Activated T-cell treated with anti-CD3 and anti-CD28 coated beads, Interleukin-2, amount 50 U/mL, for 72 hours (primary cell): ENCODE data around the gene MEGF11. TPM values are rescaled to one million over a fixed set of nuclear protein-coding genes. Genes with fewer than 3 reads are reported as not detected.

ENCODE experiments used
- ATAC-seq, 2 donors: fragments of 150-1000 bp; cut with Tn5 transposase; replicated peaks in 1 of 2; 2 replicates each; pipeline ENCODE4 v1.10.0; 2021; ENCODE audit warnings: moderate library complexity in 2 of 2, mild to moderate bottlenecking in 1 of 2
- DNase-seq, 2 donors: peaks; one replicate each; pipeline ENCODE4 v3.0.0; 2021 to 2022; ENCODE audit warnings: mixed read lengths in 1 of 2
- H3K27ac Mint-ChIP-seq: one replicate; pipeline ENCODE4 v1.8.0; 2022; ENCODE audit warnings: mild to moderate bottlenecking, moderate library complexity, mixed read lengths
- H3K27me3 Mint-ChIP-seq: one replicate; pipeline ENCODE4 v1.8.0; 2022; ENCODE audit warnings: low read depth, mixed read lengths
- H3K36me3 Mint-ChIP-seq, 2 donors: one replicate each; pipeline ENCODE4 v1.8.0; 2022; ENCODE audit warnings: mixed read lengths in 2 of 2, mild to moderate bottlenecking in 1 of 2; ENCODE audit not compliant: insufficient read depth in 2 of 2
- H3K4me1 Mint-ChIP-seq: one replicate; pipeline ENCODE4 v1.8.0; 2022; ENCODE audit warnings: low read depth, mixed read lengths
- H3K4me3 Mint-ChIP-seq, 2 donors: one replicate each; pipeline ENCODE4 v1.8.0; 2022; ENCODE audit warnings: mild to moderate bottlenecking in 2 of 2, mixed read lengths in 2 of 2, moderate library complexity in 2 of 2
- H3K9me3 Mint-ChIP-seq, 2 donors: one replicate each; pipeline ENCODE4 v1.8.0; 2022; ENCODE audit warnings: mixed read lengths in 2 of 2
- total RNA-seq, 2 donors: library from RNA; stranded (reverse); gene quantifications; one replicate each; pipeline ENCODE4 v1.2.3, GENCODE V29; 2022

The MEGF11 gene
- total RNA-seq, 2 donors from 2014 or later, result not detected

- Mint-ChIP-seq H3K4me3 (no peak overlapping the region), H3K9me3 (no peaks in the 10 kb centered on the region), H3K27me3 (peaks cover 12% of the 10 kb centered on the region), H3K36me3 (no peaks in the 10 kb centered on the region), H3K4me1 (no peaks in the 10 kb centered on the region), H3K27ac (no peak overlapping the region)
- DNase-seq (no peak), ATAC-seq (no peak)
These were observed 231.4 kb downstream of the MEGF11 start for GRCh38 chr15:66022163-66022525.

GRCh38 chr15:66021496-66022162 lies 231.9 kb downstream of the MEGF11 start:
- H3K4me1 Mint-ChIP-seq, result no peaks in the 10 kb centered on the region
- H3K9me3 Mint-ChIP-seq, result no peaks in the 10 kb centered on the region
- no peak for ATAC-seq
- H3K27me3 Mint-ChIP-seq, result peaks cover 12% of the 10 kb centered on the region
- H3K4me3 Mint-ChIP-seq, result no peak overlapping the region
- no peaks in the 10 kb centered on the region for H3K36me3 Mint-ChIP-seq
- DNase-seq, result no peak
- no peak overlapping the region for H3K27ac Mint-ChIP-seq

- Mint-ChIP-seq H3K36me3 (no peaks in the 10 kb centered on the region), H3K9me3 (no peaks in the 10 kb centered on the region), H3K27ac (no peak overlapping the region), H3K4me3 (no peak overlapping the region), H3K4me1 (no peaks in the 10 kb centered on the region), H3K27me3 (peaks cover 7% of the 10 kb centered on the region)
- DNase-seq (no peak), ATAC-seq (no peak)
These were observed 233.6 kb downstream of the MEGF11 start for GRCh38 chr15:66019826-66020398.

GRCh38 chr15:66019368-66019767 lies 234.2 kb downstream of the MEGF11 start:
- Mint-ChIP-seq H3K27ac (no peak overlapping the region), H3K4me1 (no peaks in the 10 kb centered on the region), H3K4me3 (no peak overlapping the region), H3K9me3 (no peaks in the 10 kb centered on the region), H3K36me3 (no peaks in the 10 kb centered on the region), H3K27me3 (peaks cover 6% of the 10 kb centered on the region)
- DNase-seq, result no peak
- ATAC-seq, result no peak

DNA sequence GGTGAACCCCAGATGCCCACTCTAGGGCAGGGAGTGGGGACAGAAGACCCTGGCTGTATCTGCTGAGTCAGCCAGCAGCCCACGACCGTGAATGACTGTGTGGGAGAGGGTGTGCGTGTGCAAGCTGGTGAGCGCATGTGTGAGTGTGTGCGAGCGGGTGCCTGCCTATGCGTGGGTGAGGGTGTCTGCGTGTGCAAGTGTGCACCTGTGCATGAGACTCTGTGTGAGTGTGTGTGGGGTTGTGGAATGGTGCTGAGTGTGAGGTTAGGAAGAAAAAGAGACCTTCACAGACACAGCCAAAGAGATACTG lies 235.1 kb downstream of the MEGF11 start:
- Mint-ChIP-seq H3K9me3 (no peaks in the 10 kb centered on the region), H3K27me3 (peaks cover 12% of the 10 kb centered on the region), H3K4me1 (no peaks in the 10 kb centered on the region), H3K27ac (no peak overlapping the region), H3K4me3 (no peak overlapping the region), H3K36me3 (no peaks in the 10 kb centered on the region)
- DNase-seq (no peak), ATAC-seq (no peak)

- Mint-ChIP-seq H3K27me3 (peaks cover 14% of the 10 kb centered on the region), H3K27ac (no peak overlapping the region), H3K9me3 (no peaks in the 10 kb centered on the region), H3K36me3 (no peaks in the 10 kb centered on the region), H3K4me3 (no peak overlapping the region), H3K4me1 (no peaks in the 10 kb centered on the region)
- DNase-seq (no peak), ATAC-seq (no peak)
These were observed 235.6 kb downstream of the MEGF11 start for GRCh38 chr15:66017792-66018487.

DNA sequence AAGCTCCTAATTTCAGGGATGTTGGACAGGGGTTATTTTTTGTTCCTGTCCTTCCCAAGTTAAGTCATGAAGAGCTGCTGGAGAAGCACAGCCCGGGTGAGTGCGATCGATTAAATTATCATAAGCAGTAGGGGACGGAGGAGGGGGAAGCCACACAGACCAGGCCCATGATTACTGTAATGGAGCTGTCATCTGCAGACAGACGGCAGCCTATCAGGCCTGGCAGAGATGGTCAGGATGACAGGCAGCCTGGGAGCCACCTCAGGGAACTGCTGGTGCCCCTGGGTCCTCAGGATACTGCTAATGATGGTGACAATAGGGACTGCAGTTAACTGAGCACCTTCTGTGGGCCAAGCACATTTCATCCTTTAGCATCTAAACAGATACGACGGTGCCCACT lies 236.6 kb downstream of the MEGF11 start:
- Mint-ChIP-seq H3K4me3 (no peak overlapping the region), H3K27me3 (peaks cover 14% of the 10 kb centered on the region), H3K27ac (no peak overlapping the region), H3K36me3 (no peaks in the 10 kb centered on the region), H3K9me3 (no peaks in the 10 kb centered on the region), H3K4me1 (no peaks in the 10 kb centered on the region)
- DNase-seq (no peak), ATAC-seq (no peak)

DNA sequence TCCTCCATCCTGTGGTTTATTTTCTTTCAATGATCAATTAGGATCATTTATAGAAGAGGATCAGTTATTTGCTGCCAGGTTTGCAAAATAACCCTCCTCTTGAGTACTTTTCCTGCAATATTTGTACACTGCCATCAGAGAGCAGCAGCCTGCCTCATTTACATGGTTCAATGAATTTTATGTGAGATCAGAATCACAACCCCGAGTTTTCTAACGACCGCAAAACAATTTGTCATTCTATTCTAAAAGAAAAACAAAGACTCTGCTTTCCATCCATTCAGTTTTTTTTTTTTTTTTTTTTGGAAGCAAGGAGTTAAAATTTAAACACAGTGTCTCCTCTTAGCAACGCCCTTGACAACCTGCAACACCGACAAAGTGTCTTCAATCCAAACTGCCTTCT lies 237.4 kb downstream of the MEGF11 start:
- no peak overlapping the region for H3K27ac Mint-ChIP-seq
- H3K9me3 Mint-ChIP-seq, result no peaks in the 10 kb centered on the region
- no peaks in the 10 kb centered on the region for H3K4me1 Mint-ChIP-seq
- ATAC-seq (no peak), DNase-seq (no peak)
- H3K4me3 Mint-ChIP-seq, result no peak overlapping the region
- H3K27me3 Mint-ChIP-seq, result peaks cover 14% of the 10 kb centered on the region
- no peaks in the 10 kb centered on the region for H3K36me3 Mint-ChIP-seq

DNA sequence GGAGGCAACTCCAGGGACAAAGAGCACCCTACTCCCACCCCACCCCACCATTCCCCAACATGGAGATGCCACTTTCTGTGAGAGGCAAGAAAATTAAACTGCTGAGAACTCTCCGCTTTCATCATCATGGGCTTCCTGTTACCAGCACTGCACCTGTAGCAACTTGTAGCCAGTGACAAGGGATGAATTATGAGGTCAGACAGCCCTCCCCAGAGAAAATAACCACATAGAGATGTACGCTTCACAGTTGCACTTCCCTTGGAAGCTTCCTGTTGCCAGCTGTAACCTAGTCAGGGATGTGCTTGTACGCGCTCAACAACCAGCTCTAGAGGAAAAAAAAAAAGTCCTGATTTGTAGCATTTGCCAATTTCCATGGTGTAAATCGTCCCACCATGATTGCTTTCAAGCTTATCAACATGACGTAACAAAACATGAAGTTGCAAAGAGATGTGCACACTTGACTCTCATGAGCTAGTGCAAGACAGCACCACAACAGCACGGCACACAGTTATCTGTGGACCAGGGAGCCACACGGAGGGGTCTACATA lies 238.8 kb downstream of the MEGF11 start:
- H3K27ac Mint-ChIP-seq, result no peak overlapping the region
- H3K4me3 Mint-ChIP-seq, result no peak overlapping the region
- H3K9me3 Mint-ChIP-seq, result no peaks in the 10 kb centered on the region
- H3K4me1 Mint-ChIP-seq, result no peaks in the 10 kb centered on the region
- no peak for DNase-seq
- no peaks in the 10 kb centered on the region for H3K36me3 Mint-ChIP-seq
- H3K27me3 Mint-ChIP-seq, result peaks cover 14% of the 10 kb centered on the region
- ATAC-seq, result no peak

GRCh38 chr15:66014022-66014421 lies 239.5 kb downstream of the MEGF11 start:
- H3K27ac Mint-ChIP-seq, result no peak overlapping the region
- DNase-seq (no peak), ATAC-seq (no peak)
- no peak overlapping the region for H3K4me3 Mint-ChIP-seq
- H3K4me1 Mint-ChIP-seq, result no peaks in the 10 kb centered on the region
- H3K36me3 Mint-ChIP-seq, result no peaks in the 10 kb centered on the region
- no peaks in the 10 kb centered on the region for H3K9me3 Mint-ChIP-seq
- peaks cover 14% of the 10 kb centered on the region for H3K27me3 Mint-ChIP-seq

DNA sequence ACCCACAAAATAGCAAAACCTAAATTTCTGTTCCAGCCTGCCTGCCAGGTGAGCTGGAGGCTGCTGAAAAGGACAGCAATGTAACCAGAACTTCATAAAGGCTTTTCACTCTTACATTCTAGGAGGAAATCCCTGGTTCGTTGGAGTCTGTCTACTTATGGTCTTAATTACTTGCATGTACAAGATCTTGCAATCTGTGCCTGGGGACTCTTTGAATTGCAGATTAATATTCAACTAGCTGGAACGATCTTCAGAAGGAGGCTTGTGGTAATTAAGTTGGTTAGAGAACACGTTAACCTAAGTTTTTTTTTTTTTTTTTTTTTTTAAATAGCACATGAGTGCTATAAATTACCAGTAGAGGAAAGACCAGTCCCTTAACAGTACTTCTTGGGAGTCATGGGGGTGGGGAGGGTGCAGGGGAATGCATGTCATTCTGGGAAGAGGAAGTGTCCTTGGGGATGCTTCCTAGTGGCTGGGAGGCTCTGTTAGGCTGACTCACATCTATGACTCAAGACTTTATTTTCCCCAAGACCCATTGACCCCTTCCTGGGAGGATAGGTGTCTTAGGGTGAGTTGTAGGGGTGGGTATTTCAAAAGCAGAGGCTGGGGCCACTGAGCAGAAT lies 244.5 kb downstream of the MEGF11 start:
- Mint-ChIP-seq H3K36me3 (no peaks in the 10 kb centered on the region), H3K4me1 (no peaks in the 10 kb centered on the region), H3K27me3 (peaks cover 9% of the 10 kb centered on the region), H3K4me3 (no peak overlapping the region), H3K9me3 (no peaks in the 10 kb centered on the region), H3K27ac (no peak overlapping the region)
- DNase-seq, result no peak
- ATAC-seq, result no peak

- no peaks in the 10 kb centered on the region for H3K36me3 Mint-ChIP-seq
- no peak for ATAC-seq
- H3K27me3 Mint-ChIP-seq, result peaks cover 7% of the 10 kb centered on the region
- H3K4me1 Mint-ChIP-seq, result no peaks in the 10 kb centered on the region
- H3K27ac Mint-ChIP-seq, result no peak overlapping the region
- DNase-seq, result peak in 1 of 2 donors; percentile 16
- H3K4me3 Mint-ChIP-seq, result no peak overlapping the region
- no peaks in the 10 kb centered on the region for H3K9me3 Mint-ChIP-seq
These were observed 245.8 kb downstream of the MEGF11 start for GRCh38 chr15:66007663-66008262.

DNA sequence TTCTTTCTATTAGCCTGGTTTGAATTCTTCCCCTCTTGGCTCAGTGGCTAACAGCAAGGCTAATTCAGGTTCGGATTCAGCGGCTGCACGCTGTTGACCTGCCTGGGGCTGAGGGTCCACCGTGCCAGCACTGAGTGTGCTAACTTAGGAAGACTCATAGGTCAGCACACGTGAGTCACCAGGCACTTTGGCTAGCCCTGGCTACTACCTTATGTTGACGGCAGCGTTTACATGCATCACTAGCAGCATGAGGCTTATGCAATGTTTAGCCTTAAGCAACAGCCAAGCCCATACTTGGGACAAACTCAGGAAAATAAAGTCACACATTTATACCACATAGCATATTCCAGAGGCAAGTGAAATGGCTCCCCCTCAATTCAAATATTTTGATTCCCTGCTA lies 246.6 kb downstream of the MEGF11 start:
- H3K27me3 Mint-ChIP-seq, result peaks cover 7% of the 10 kb centered on the region
- H3K27ac Mint-ChIP-seq, result no peak overlapping the region
- no peak for ATAC-seq
- no peaks in the 10 kb centered on the region for H3K4me1 Mint-ChIP-seq
- DNase-seq, result no peak
- no peaks in the 10 kb centered on the region for H3K36me3 Mint-ChIP-seq
- no peak overlapping the region for H3K4me3 Mint-ChIP-seq
- H3K9me3 Mint-ChIP-seq, result no peaks in the 10 kb centered on the region
